SK-N-SH (cell line): Measurements from ENCODE around the gene SLC30A2. TPM values are rescaled to one million over a fixed set of nuclear protein-coding genes. Genes with fewer than 3 reads are reported as not detected.

ENCODE experiments used
- CTCF ChIA-PET: fragments of 300-600, 350-600 bp; formaldehyde crosslinking; extraction: SDS; loops from one replicate; lab custom pipeline; 2021; lab: Yijun Ruan, JAX
- POLR2A ChIA-PET: fragments of 350-600 bp; sonication (Branson Sonifier 250); formaldehyde crosslinking; extraction: SDS; loops from one replicate; lab custom pipeline; 2020; ENCODE audit warnings: antibody characterized with exemption, inconsistent platforms; lab: Yijun Ruan, JAX
- DNase-seq: peaks from one replicate; pipeline ENCODE4 v3.0.0; 2012
- H2AFZ ChIP-seq: fragments of 200-600 bp; sonication (generic); 2 replicates; pipeline ENCODE4 v1.8.1; 2016; ENCODE audit warnings: antibody characterized with exemption, mild to moderate bottlenecking, low read depth
- H3F3A ChIP-seq: fragments of 200-600 bp; sonication (generic); replicated peaks from 2 replicates; pipeline ENCODE3; 2016; ENCODE audit warnings: antibody characterized with exemption, mild to moderate bottlenecking; ENCODE audit not compliant: insufficient read depth
- H3K27ac ChIP-seq, 2 experiments: fragments of 200-500 bp in 1 of 2; fragments of 200-600 bp in 1 of 2; sonication (Bioruptor generic) in 1 of 2; sonication (generic), shearing (Covaris generic) in 1 of 2; 2 replicates each; pipeline versions ENCODE4 v1.5.1 to v1.6.1; 2014 to 2016; ENCODE audit warnings: low read depth in 2 of 2, inconsistent platforms in 1 of 2, low read length in 1 of 2, mild to moderate bottlenecking in 1 of 2, mixed read lengths in 1 of 2
- H3K27me3 ChIP-seq: fragments of 200-600 bp; sonication (generic), shearing (Covaris generic); 2 replicates; pipeline ENCODE4 v1.6.1; 2016; ENCODE audit warnings: mixed run types; ENCODE audit not compliant: insufficient read depth
- H3K36me3 ChIP-seq, 2 experiments: fragments of 200-500 bp in 1 of 2; fragments of 200-600 bp in 1 of 2; sonication (Bioruptor generic) in 1 of 2; sonication (generic) in 1 of 2; replicated peaks in 1 of 2; 2 replicates each; pipeline versions ENCODE3 to v1.5.1; 2014 to 2016; ENCODE audit warnings: low read length in 1 of 2, mild to moderate bottlenecking in 1 of 2; ENCODE audit not compliant: insufficient read depth in 2 of 2, control insufficient read depth in 1 of 2
- H3K4me1 ChIP-seq, 2 experiments: fragments of 200-500 bp in 1 of 2; fragments of 200-600 bp in 1 of 2; sonication (Bioruptor generic) in 1 of 2; sonication (generic), shearing (Covaris generic) in 1 of 2; 2 replicates each; pipeline versions ENCODE4 v1.5.1 to v1.6.1; 2014 to 2016; ENCODE audit warnings: low read depth in 1 of 2, low read length in 1 of 2, mixed run types in 1 of 2; ENCODE audit not compliant: insufficient read depth in 2 of 2, control insufficient read depth in 1 of 2
- H3K4me2 ChIP-seq: fragments of 200-600 bp; sonication (generic), shearing (Covaris generic); 2 replicates; pipeline ENCODE4 v1.6.1; 2017; ENCODE audit warnings: mixed run types
- H3K4me3 ChIP-seq, 2 experiments: fragments of 200-500 bp in 1 of 2; fragments of 200-600 bp in 1 of 2; sonication (Bioruptor generic) in 1 of 2; sonication (generic), shearing (Covaris generic) in 1 of 2; 2 replicates each; pipeline versions ENCODE4 v1.5.1 to v1.8.1; 2014 to 2016; ENCODE audit warnings: low read depth in 2 of 2, inconsistent platforms in 1 of 2, low read length in 1 of 2, mild to moderate bottlenecking in 1 of 2, mixed read lengths in 1 of 2, moderate library complexity in 1 of 2
- H3K79me2 ChIP-seq: fragments of 200-600 bp; sonication (generic); 2 replicates; pipeline ENCODE4 v1.8.1; 2017; ENCODE audit warnings: mild to moderate bottlenecking; ENCODE audit not compliant: insufficient read depth
- H3K9ac ChIP-seq: fragments of 200-600 bp; sonication (generic); 2 replicates; pipeline ENCODE4 v1.6.1; 2017; ENCODE audit warnings: mixed run types
- H3K9me2 ChIP-seq: fragments of 200-600 bp; sonication (generic); 2 replicates; pipeline ENCODE4 v1.6.1; 2017; ENCODE audit warnings: mixed run types
- H3K9me3 ChIP-seq: fragments of 200-600 bp; sonication (generic); 2 replicates; pipeline ENCODE4 v1.6.1; 2017; ENCODE audit warnings: mixed run types, mild to moderate bottlenecking, moderate library complexity
- H4K20me1 ChIP-seq: fragments of 200-600 bp; sonication (generic); 2 replicates; pipeline ENCODE4 v1.6.1; 2017; ENCODE audit warnings: mild to moderate bottlenecking, mixed run types; ENCODE audit not compliant: insufficient read depth
- CTCF ChIP-seq: fragments of 200-600 bp; sonication (generic); IDR thresholded peaks from 2 replicates; pipeline ENCODE4 v1.6.1; 2017; ENCODE audit warnings: antibody characterized with exemption, mild to moderate bottlenecking, moderate library complexity
- EP300 ChIP-seq, 2 experiments: IDR thresholded peaks; 2 replicates each; pipeline versions ENCODE4 v1.4.0 to v1.6.1; 2012; ENCODE audit warnings: borderline replicate concordance in 1 of 2, low read depth in 1 of 2, low read length in 1 of 2
- EZH2phosphoT487 ChIP-seq: fragments of 200-600 bp; sonication (generic); IDR thresholded peaks from 2 replicates; pipeline ENCODE4 v1.6.1; 2017; ENCODE audit warnings: low read depth, mixed run types, mild to moderate bottlenecking, antibody characterized with exemption, moderate library complexity, borderline replicate concordance
- FOXJ3 ChIP-seq: sonication (generic); formaldehyde crosslinking; IDR thresholded peaks from 2 replicates; pipeline ENCODE4 v1.5.1; 2020; ENCODE audit warnings: mild to moderate bottlenecking, missing genetic modification reagents
- GABPA ChIP-seq: IDR thresholded peaks from 2 replicates; pipeline ENCODE4 v1.4.0; 2012; ENCODE audit warnings: low read depth, mild to moderate bottlenecking
- GATA2 ChIP-seq: sonication (generic); formaldehyde crosslinking; IDR thresholded peaks from 2 replicates; pipeline ENCODE4 v1.5.0; 2020; ENCODE audit warnings: mild to moderate bottlenecking, missing genetic modification reagents
- MXI1 ChIP-seq: IDR thresholded peaks from 2 replicates; pipeline ENCODE4 v1.6.1; 2012; ENCODE audit warnings: mild to moderate bottlenecking, low read depth, low read length, improper control_type of control experiment
- NRF1 ChIP-seq: IDR thresholded peaks from 2 replicates; pipeline ENCODE4 v1.6.1; 2012; ENCODE audit warnings: low read depth, mild to moderate bottlenecking, low read length
- POLR2AphosphoS5 ChIP-seq: IDR thresholded peaks from 2 replicates; pipeline ENCODE4 v1.6.1; 2012; ENCODE audit warnings: low read depth, low read length
- RCOR1 ChIP-seq: fragments of 150-350 bp; IDR thresholded peaks from 2 replicates; pipeline ENCODE4 v1.6.1; 2017; ENCODE audit warnings: antibody characterized with exemption, low read length
- RFX5 ChIP-seq: IDR thresholded peaks from 2 replicates; pipeline ENCODE4 v1.6.1; 2012; ENCODE audit warnings: mild to moderate bottlenecking, improper control_type of control experiment, low read length
- RXRA ChIP-seq: IDR thresholded peaks from 2 replicates; pipeline ENCODE4 v1.4.0; 2012; ENCODE audit warnings: low read depth, mild to moderate bottlenecking, borderline replicate concordance
- SIN3A ChIP-seq: IDR thresholded peaks from 2 replicates; pipeline ENCODE4 v1.6.1; 2012; ENCODE audit warnings: low read depth, mild to moderate bottlenecking, low read length, moderate library complexity, borderline replicate concordance
- SMC3 ChIP-seq: IDR thresholded peaks from 2 replicates; pipeline ENCODE4 v1.6.1; 2012; ENCODE audit warnings: low read depth, low read length, improper control_type of control experiment
- TCF12 ChIP-seq: IDR thresholded peaks from 2 replicates; pipeline ENCODE4 v1.4.0; 2012
- WGBS: methylation state at CpG from one replicate; pipeline ENCODE4 v1.1.6; 2017; ENCODE audit warnings: low lambda C conversion rate; 5-methylcytosine and 5-hydroxymethylcytosine counted together
- polyA plus RNA-seq, 3 experiments: library from polyadenylated mRNA; depleted of rRNA; stranded (reverse); fragments of >200 nt; gene quantifications; 2 replicates each; pipeline ENCODE4 v1.2.3, GENCODE V29; 2012
- TF ChIP-seq, protein P1 (sequence below): fragments of 150-350 bp; IDR thresholded peaks from 2 replicates; pipeline ENCODE4 v1.6.1; 2017; ENCODE audit warnings: antibody characterized with exemption, low read length, low read depth, borderline replicate concordance
- TF ChIP-seq, protein P2 (sequence below): IDR thresholded peaks from 2 replicates; pipeline ENCODE4 v1.4.0; 2012; ENCODE audit warnings: low read depth, borderline replicate concordance

Gene SLC30A2
- polyA plus RNA-seq, 1 of the 3 experiments (the other 2 are of a cell fraction) = not detected

GRCh38 chr1:26064553-26064952 is 18.6 kb upstream of the SLC30A2 start:
- Histone ChIP-seq H4K20me1 (no peaks in the 10 kb centered on the region), H3K9ac (no peak overlapping the region), H3K36me3 (no peaks in the 10 kb centered on the region), H3K4me3 (no peak overlapping the region), H3K27ac (no peak overlapping the region), H3K9me3 (no peaks in the 10 kb centered on the region), H3K4me2 (no peak overlapping the region), H3K27me3 (peaks cover 14% of the 10 kb centered on the region; the same call in 1 of the 2 replicates), H3F3A (no peaks in the 10 kb centered on the region), H2AFZ (no peak overlapping the region), H3K79me2 (no peaks in the 10 kb centered on the region), H3K9me2 (no peaks in the 10 kb centered on the region), H3K4me1 (no peaks in the 10 kb centered on the region; a peak in 1 of 4 replicates)
- POLR2A ChIA-PET = no interaction called here
- 53% methylated on average over 3 of the region's 3 CpGs for WGBS
- CTCF ChIA-PET = interaction anchor here (1.0 to 1.9 kb wide), 4 partner anchors 11 to 81 kb away, joined by 3 to 6 read pairs (median 4); no protein-coding TSS in a partner anchor
- TF ChIP-seq EZH2phosphoT487 = no peak
- no peak for TF ChIP-seq TCF12
- TF ChIP-seq, protein P1, sequence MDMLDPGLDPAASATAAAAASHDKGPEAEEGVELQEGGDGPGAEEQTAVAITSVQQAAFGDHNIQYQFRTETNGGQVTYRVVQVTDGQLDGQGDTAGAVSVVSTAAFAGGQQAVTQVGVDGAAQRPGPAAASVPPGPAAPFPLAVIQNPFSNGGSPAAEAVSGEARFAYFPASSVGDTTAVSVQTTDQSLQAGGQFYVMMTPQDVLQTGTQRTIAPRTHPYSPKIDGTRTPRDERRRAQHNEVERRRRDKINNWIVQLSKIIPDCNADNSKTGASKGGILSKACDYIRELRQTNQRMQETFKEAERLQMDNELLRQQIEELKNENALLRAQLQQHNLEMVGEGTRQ = no peak
- TF ChIP-seq FOXJ3 (CRISPR knock-in tag) = no peak
- TF ChIP-seq RFX5 = no peak
- TF ChIP-seq, protein P2, sequence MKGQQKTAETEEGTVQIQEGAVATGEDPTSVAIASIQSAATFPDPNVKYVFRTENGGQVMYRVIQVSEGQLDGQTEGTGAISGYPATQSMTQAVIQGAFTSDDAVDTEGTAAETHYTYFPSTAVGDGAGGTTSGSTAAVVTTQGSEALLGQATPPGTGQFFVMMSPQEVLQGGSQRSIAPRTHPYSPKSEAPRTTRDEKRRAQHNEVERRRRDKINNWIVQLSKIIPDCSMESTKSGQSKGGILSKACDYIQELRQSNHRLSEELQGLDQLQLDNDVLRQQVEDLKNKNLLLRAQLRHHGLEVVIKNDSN = no peak
- TF ChIP-seq GABPA = no peak
- no peak for TF ChIP-seq NRF1
- TF ChIP-seq MXI1 = no peak
- no peak for TF ChIP-seq CTCF
- no peak for TF ChIP-seq POLR2AphosphoS5
- TF ChIP-seq RCOR1 = no peak
- DNase-seq = no peak

DNA sequence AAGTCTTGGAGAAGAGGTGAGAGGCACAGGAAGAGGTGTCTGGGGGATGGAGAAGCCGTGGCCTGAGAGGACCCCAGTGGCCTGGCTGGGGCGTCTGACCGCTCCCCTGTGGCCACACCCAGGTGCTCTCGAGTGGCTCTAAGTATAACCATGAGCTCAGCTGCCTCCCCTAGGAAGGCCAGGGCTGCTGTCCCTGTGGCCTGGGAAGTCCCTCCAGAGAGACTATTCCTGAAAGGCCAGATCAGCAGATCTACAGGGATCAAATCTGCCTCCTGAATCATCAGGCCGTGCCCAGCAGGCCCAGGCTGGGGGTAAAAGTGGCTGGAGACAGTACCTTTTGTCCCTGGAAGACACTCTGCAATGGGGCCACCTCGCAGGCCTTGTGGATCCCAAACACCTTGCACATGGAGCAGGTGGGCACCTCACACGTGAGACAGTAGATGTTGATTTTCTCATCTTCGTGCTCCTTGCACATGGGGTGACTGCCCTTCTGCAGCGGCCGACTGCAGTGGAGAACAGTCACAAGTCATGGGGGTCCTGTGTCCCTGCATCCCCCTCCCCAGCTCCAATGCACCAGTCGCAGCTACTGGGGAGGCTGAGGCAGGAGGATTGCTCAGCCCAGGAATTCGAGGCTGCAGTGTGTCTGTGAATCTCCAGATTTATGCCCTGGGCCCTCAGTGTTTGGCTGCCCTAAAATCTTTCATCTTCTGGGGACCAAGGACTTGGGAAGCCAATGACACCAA is 15.1 kb upstream of the SLC30A2 start:
- no peak overlapping the region for H3K4me2 ChIP-seq
- H2AFZ ChIP-seq = no peak overlapping the region
- peaks cover 37% of the 10 kb centered on the region; the same call in 1 of the 2 replicates for H3K27me3 ChIP-seq
- H3K36me3 ChIP-seq = no peaks in the 10 kb centered on the region
- 63% methylated on average over 7 of the region's 12 CpGs for WGBS
- no peaks in the 10 kb centered on the region for H3K79me2 ChIP-seq
- H3F3A ChIP-seq = no peaks in the 10 kb centered on the region
- no peaks in the 10 kb centered on the region for H3K9me3 ChIP-seq
- H3K27ac ChIP-seq = no peak overlapping the region
- POLR2A ChIA-PET = no interaction called here
- CTCF ChIA-PET = interaction anchor here (1.7 kb wide), 1 partner anchor 25 kb away, joined by 9 read pairs; no protein-coding TSS in a partner anchor
- H3K4me1 ChIP-seq = no peaks in the 10 kb centered on the region
- H3K9ac ChIP-seq = no peak overlapping the region
- DNase-seq = no peak
- H3K9me2 ChIP-seq = no peaks in the 10 kb centered on the region
- H4K20me1 ChIP-seq = no peaks in the 10 kb centered on the region
- no peak overlapping the region for H3K4me3 ChIP-seq
- no peak for TF ChIP-seq RXRA
- no peak for TF ChIP-seq GATA2 (CRISPR knock-in tag)
- TF ChIP-seq, protein P1 = no peak
- TF ChIP-seq EZH2phosphoT487 = no peak
- no peak for TF ChIP-seq EP300 (IDR thresholded peaks at IDR 0.05; ENCODE audit: borderline replicate concordance in 1 of 2, low read depth in 1 of 2, low read length in 1 of 2)
- no peak for TF ChIP-seq SMC3
- no peak for TF ChIP-seq NRF1
- no peak for TF ChIP-seq TCF12
- TF ChIP-seq POLR2AphosphoS5 = no peak
- TF ChIP-seq SIN3A = no peak
